ENCODE data around the gene CABYR.

- TF ChIP-seq, protein P1, sequence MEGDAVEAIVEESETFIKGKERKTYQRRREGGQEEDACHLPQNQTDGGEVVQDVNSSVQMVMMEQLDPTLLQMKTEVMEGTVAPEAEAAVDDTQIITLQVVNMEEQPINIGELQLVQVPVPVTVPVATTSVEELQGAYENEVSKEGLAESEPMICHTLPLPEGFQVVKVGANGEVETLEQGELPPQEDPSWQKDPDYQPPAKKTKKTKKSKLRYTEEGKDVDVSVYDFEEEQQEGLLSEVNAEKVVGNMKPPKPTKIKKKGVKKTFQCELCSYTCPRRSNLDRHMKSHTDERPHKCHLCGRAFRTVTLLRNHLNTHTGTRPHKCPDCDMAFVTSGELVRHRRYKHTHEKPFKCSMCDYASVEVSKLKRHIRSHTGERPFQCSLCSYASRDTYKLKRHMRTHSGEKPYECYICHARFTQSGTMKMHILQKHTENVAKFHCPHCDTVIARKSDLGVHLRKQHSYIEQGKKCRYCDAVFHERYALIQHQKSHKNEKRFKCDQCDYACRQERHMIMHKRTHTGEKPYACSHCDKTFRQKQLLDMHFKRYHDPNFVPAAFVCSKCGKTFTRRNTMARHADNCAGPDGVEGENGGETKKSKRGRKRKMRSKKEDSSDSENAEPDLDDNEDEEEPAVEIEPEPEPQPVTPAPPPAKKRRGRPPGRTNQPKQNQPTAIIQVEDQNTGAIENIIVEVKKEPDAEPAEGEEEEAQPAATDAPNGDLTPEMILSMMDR (IDR thresholded peaks at IDR 0.05), result no peak
- TF ChIP-seq, protein P2, sequence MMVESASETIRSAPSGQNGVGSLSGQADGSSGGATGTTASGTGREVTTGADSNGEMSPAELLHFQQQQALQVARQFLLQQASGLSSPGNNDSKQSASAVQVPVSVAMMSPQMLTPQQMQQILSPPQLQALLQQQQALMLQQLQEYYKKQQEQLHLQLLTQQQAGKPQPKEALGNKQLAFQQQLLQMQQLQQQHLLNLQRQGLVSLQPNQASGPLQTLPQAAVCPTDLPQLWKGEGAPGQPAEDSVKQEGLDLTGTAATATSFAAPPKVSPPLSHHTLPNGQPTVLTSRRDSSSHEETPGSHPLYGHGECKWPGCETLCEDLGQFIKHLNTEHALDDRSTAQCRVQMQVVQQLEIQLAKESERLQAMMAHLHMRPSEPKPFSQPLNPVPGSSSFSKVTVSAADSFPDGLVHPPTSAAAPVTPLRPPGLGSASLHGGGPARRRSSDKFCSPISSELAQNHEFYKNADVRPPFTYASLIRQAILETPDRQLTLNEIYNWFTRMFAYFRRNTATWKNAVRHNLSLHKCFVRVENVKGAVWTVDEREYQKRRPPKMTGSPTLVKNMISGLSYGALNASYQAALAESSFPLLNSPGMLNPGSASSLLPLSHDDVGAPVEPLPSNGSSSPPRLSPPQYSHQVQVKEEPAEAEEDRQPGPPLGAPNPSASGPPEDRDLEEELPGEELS (CRISPR knock-in tag; IDR thresholded peaks at IDR 0.05), result no peak
- TF ChIP-seq ELF4 (CRISPR knock-in tag; IDR thresholded peaks at IDR 0.05; ENCODE audit: low read depth) (no peak), CREM (CRISPR knock-in tag; IDR thresholded peaks at IDR 0.05) (no peak), ATF2 (CRISPR knock-in tag; IDR thresholded peaks at IDR 0.05; ENCODE audit: borderline replicate concordance, low read depth) (no peak), TEAD4 (CRISPR knock-in tag; IDR thresholded peaks at IDR 0.05) (no peak), TCF7 (CRISPR knock-in tag; IDR thresholded peaks at IDR 0.05; ENCODE audit: low read depth) (no peak), ZNF121 (CRISPR knock-in tag; IDR thresholded peaks at IDR 0.05) (no peak), SMAD4 (CRISPR knock-in tag; IDR thresholded peaks at IDR 0.05) (no peak), ZNF232 (CRISPR knock-in tag; IDR thresholded peaks at IDR 0.05) (no peak), NR2C2 (CRISPR knock-in tag; IDR thresholded peaks at IDR 0.05) (no peak)
- TF ChIP-seq, protein P3, sequence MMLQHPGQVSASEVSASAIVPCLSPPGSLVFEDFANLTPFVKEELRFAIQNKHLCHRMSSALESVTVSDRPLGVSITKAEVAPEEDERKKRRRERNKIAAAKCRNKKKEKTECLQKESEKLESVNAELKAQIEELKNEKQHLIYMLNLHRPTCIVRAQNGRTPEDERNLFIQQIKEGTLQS (CRISPR knock-in tag; conservative IDR thresholded peaks at IDR 0.05), result no peak
Observed at GRCh38 chr18:24130494-24130893, 8.4 kb upstream of the CABYR start.
